Activated CD4-positive, alpha-beta T cell treated with anti-CD3 and anti-CD28 coated beads for 24 hours (primary cell): Measurements from ENCODE around the gene ACR.

Experiments used
- DNase-seq, 2 donors: peaks; one replicate each; pipeline ENCODE4 v3.0.0-alpha.2; 2020; ENCODE audit warnings: low read depth in 2 of 2

ACR gene

DNA sequence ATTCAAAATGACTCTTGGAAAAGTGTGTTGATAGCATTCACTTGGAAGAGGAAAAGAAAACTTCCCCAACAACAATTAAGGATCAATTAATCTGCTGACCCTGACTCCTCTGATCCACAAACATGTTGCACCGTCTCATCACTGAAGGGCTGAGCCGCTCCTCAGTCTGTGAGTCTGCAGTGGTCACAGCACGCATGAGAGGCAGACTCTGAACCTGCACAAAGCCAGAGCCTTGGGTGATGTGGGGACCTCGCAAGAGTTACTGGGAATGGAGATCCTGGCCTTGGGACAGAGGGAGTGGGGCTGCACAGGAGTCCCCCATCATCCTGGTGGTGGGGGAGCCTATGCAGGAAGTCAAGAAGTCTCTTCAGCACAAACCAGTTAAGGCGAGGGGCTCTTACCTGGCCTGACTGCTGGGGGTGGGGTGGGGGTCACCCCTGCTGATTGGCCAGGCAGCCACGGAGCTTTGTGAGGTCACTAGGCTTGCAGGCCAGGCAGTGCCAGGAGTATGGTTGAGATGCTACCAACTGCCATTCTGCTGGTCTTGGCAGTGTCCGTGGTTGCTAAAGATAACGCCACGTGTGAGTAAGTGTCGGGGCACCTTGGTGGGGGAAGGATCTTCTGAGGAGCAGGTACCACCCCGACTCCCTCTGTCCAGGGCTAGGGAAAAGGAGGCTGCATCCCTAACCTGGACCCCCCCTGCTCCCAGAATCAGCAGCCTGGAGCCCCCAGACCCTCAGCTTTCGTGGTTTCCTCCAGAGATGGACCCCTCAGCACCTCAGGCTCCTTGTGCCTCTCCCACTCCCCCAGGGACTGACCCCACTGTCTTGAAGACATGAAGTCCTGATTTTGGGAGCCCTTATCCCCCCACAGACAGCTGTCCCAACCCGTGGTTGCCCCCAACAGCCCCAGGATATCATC is at the start of gene ACR:
TSS of gene ACR (plus strand) at position 477 of the 921 bp plus-strand sequence. CDS start at position 509, 32 bp downstream.
- no peak for DNase-seq

DNA sequence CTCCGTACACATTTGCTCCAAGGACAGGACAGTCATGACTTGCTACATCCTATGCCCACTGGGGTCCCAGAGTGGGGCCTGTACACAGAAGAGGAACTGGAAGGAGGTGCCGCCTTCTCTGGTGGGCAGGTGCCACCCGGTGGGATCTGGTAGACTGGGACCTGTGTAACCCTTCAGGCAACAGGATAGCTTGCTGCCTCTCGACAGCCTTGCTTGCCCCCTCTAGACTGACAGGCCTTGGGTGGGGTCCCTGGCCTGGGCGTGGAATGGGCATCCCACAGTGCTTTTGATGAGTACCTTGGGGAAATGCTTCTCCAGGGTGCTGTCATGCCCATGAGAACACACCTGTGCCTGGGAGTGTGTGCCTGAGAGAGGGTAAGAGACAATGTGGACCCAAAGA is 49.6 kb upstream of the ACR start:
- no peak for DNase-seq

DNA sequence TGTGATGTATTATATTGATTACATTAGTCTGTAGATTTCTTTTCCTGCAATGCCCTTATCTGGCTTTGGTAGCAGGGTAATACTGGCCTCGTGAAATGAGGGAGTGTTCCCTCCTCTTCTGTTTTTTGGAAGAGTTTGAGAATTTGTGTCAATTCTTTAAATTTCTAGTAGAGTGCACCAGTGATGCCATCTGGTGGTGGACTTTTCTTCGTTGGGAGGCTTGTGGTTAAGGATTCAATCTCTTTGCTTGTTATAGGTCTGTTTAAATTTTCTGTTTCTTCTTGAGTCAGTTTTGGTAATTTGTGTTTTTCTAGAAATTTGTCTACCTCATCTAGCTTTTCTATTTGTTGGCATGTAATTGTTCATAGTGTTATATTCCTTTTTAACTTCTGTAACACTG is 46.5 kb upstream of the ACR start:
- DNase-seq: no peak

DNA sequence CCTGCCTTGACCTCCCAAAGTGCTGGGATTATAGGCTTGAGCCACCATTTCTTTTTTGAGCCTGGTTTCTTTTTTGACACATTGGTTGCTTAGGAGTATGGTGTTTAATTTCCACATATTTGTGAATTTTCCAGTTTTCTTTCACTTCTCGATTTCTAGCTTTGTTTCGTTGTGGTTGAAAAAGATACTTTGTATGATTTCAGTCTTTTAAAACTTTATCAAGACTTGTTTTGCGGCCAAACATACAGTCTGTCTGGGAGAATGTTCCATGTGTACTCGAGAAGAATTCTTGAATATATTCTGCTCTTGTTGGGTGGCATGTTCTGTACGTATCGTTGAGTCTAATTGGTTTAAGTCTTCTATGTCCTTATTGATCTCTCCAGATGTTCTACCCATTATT is 44.5 kb upstream of the ACR start:
- no peak for DNase-seq

DNA sequence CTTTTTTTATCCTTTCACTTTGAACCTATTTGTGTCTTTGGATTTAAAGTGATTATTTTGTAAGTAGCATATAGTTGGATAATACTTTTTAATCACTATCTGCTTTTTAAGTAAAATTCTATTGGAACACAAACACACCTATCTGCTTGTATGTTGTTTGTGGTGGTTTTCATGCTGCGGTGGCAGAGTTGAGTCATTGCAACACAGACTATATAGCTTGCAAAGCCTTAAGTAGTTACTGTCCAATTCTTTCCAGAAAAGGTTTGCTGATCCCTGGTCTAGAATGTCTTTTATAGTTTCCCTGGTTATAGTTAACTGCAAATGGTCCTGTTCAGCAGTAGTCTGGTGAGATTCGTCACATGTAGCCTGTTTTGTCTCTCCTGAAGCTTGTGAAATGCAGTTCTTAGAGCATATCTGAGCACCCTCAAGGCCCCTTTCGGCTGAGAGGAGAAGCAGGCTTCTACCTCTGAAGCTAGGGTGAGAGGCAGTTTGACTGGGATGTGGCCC is 43.9 kb upstream of the ACR start:
- no peak for DNase-seq

DNA sequence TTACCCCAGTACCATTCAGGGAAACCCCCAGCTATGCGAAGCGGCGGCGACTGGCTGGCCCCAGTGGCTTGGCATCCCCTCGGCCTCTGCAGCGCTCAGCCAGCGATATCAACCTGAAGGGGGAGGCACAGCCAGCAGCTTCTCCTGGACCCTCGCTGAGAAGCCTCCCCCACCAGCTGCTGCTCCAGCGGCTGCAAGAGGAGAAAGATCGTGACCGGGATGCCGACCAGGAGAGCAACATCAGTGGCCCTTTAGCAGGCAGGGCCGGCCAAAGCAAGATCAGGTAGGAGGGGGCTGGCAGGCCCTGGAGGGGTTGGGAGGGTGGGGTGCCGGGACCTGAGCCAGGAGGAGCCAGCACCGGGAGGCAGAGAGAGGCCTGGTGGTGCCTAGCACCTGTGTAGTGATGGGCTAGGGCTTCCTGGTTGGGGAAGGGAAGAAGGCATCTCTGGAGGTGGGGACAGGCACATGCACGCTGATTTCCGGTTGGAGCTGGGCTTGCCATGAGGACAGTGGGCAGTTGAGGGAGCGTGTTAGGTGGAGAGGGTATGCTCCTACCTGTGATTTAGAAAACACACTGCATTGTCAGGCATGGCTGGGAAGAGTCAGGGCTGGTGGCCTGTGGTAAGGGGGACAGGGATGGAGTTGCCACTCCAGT is 43.1 kb upstream of the ACR start:
- DNase-seq: no peak

DNA sequence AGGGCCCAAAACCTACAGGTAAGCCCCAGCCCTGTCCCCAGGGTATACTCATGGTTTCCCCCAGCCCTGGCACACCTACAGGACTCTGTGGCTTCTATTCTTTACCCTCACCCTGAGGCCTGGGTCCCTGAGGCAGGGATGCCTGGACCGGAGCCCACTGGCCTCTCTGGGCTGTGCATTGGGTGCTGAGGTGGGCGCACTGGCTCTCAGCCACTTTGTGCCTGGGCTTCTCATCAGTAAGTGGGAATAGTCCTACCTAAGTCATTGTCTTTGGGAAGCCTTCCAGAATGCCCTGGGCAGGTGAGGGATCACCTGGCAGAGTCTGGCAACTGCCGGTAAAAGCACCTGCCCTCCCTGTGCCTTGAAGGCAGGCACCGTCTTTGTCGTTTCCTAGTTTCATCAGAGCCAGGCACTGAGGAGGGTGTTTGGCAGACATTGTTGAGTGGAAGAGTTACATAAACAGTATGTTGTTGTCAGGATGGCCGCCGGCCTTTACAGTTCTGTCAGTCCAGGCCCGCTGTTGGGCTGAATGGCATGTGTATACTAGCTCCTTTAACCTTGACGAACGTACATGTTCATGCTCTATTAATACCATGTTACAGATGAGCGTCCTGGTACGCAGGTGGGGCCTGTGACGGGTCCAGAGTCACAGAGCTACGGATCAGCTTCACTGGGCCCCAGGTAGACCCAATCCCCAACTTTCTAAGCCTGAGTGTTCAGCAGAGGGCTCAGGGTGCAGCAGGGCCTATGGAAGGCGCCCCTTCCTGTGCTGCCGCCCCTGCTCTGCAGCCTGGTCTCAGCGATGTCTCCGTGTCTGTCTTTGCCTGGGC is 42.4 kb upstream of the ACR start:
- DNase-seq: no peak

DNA sequence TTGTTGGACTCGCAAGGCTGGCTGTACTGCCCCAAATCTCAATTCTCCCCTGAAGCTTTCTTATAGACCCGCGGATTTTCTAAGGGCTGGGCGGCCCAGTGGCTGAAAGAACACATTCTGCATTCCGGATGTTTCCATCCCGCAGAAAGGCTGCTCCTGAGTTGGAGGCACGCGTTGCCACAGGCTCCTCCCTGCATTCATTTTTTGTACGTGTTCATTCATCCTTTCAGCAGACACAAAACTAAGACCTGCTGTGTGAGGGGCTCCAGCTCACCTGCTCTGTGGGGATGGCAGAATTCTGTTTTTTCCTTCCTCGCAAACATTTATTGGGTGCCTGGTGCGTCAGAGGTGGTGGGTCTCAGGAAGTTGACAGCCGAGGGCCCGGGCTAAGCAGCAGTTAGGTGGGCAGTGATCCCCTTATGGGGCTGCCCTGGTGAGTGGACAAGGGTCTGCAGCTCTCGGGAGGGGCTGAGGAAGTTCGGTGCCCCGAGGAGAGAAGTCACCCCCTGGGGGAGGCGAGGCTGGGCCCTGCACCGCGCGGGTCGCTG is 41.7 kb upstream of the ACR start:
- DNase-seq: no peak

DNA sequence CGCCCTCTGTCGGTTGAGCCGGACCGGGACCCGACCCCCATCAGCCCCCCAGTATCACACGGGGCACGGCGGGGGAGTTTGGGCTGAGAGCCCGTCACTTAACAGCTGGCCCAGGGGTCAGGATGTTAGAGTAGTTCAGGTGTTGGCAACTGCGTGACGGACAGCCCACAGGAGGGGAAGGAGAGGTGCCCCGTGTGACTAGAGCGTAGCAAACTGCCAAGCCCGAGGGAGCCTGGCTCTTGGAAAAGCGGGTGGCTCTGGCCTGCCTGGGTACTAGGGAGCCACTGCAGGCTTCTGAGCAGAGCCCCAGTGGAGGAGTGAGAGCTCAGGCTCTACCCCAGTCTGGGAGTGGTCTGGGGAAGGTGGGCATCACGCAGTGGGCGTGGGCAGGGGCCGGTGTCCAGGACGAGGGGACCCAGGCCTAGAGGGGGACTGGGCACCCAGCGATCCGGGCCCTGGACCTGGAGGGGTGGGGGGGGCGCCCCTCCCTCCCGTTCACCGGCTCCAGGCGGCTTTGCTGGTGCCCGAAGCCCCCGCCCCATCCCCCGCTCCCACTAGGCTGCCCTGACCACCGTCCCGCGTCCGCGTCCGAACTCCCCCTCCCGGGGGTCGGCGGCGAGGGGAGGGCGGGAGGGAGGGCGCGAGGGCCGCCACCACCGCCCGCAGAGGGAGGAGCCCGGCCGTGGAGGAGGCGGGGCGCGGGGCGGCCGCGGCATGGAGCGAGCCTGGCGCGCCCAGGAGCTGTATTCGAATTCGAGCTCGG is 41.0 kb upstream of the ACR start:
- no peak for DNase-seq

DNA sequence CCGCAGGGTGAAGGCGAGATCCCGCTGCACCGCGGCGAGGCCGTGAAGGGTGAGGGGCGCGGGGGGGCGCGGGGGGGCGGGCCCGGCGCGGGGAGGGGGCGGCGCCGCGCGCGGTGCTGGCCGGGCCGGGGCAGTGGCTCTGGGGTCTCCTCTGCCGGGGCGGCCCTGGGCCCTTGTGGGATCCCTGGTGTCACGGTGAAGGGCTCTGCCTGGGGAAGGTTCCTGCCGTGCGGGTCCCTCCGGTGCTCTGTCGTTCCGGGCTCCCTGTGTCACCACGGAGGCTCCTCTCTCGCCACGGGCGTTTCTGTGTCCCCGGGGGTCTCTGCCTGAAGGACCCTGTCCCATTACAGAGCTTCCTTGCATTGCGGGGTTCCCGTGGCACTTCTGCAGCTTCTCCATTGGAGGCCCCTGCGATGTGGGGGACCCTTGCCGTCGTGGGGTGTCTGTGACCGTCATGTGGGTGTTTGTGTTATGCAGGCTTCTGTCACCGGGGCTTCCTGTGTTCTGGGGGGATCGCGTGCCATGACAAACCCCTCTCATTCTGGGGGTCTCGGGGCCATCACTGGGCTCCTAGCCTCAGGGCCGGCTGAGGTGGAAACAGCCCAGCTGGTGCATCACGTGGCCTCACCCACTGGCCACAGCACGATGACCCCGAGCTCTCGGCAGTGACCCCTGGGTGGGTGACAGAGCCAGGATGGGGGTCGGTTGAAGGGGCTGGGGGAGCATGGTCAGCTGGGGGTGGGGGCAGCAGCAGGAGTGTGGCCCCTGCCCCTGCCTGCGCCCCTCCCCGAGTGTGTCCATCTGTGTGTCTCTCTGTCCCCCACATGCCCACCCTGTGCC is 40.1 kb upstream of the ACR start:
- no peak for DNase-seq

DNA sequence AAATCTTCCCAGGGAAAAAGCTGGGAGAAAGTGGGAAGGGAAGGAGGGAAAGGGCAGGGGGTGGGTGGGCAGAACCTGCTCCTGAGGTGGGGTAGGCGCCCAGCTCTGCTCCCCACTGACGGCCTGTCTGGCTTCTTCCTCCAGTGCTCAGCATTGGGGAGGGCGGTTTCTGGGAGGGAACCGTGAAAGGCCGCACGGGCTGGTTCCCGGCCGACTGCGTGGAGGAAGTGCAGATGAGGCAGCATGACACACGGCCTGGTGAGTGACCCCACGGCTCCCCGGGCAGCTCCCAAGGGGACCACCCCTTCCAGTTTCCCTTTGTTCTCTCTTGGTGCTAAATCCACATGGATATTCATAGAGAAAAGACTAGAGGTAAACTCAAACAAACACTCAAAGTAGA is 39.5 kb upstream of the ACR start:
- DNase-seq: no peak

DNA sequence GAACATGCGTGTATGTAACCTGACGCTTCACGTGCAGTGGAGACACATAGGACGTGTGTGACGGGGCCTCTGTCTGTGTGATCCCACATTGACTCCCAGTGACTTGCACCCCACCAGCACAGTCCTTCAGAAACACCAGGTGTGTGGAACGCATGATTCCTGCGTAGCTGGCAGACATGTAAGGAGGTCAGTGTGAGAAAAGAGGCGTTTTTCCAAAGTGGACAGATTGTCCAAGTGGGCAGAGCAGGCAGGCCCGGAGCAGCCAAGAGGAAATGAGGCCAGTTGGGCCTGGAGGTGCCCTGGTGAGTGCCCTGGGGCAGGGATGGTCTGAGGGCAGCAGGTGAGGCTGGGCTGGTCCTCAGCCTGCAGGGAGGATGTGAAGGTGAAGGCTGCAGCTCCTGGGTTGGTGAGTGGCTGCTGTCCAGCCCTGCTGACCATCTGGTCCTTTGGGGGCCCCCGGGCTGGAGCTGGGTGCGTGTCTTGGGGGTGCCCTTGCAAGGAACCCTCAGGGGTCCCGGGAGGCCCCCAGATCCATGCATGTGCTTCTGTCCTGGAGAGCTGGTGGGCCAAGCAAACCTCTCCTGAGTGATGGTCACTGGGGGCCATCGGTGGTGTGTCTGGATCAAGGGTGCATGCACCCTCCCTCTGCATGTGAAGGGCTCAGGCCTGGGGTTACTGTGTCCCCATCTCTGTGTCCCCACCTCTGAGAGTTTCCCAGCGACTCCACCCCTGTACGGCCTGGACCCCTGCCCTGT is 38.8 kb upstream of the ACR start:
- no peak for DNase-seq

DNA sequence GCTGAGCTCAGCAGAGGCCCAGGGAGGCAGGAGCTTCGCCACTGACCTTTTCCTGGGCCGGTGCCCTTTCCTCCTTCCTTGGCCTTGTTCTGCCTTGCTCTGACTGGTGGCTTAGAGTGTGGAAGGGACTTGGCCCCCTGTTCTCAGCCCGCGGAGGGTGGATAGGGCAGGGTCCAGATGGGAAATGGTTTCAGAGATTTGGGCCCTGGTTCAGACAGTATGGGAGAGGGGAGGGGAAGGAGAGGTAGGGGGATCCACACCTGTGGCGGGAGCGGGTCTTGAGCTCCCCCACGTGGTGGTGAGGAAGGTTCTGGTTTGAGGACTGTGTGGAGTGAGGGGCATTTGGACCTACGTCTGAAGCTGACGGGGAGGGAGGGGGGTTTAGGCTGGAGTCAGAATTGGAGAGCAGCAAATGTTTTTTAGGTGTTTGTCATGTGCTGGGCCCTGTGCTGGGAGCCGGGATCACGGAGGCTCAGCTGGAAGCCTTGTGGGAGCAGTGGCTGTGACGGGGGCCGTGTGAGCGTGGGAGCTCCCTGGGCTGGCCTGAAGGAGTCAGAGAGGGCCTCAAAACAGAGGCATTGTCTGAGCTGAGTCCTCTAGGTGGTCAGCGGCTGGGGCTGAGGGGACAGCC is 38.1 kb upstream of the ACR start:
- no peak for DNase-seq

DNA sequence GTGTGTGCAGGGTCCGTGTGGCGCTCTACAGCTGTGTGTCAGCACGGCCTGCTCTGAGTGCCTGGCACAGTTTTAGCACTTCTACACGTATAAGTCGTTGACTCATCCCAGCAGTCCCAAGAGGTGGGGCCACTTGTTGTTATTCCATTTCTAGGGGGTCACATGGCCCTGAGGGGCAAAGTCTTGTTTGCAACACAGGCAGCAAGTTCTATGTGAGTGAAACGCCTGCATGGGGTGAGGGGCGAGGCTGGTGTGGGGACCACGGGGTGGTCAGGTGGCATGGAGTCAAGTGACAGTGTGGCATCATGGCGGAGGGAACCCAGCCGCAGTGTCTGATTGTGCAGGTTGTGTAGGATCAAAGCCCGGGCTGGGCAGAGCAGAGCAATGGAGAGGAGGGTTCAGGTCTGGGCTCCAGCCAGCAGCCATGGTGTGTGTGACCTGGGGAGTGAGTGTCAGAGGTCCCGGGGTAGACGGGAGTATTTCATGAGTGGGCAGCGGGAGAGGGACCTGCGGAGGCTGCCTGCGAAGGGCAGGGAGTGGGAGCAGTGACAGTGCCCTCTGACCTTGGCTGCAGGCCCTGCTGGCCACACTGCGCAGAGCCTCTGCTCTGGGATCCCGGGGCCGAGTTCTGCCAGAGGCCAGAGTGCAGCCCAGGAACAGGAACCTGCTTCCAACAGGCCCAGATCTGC is 37.5 kb upstream of the ACR start:
- no peak for DNase-seq

DNA sequence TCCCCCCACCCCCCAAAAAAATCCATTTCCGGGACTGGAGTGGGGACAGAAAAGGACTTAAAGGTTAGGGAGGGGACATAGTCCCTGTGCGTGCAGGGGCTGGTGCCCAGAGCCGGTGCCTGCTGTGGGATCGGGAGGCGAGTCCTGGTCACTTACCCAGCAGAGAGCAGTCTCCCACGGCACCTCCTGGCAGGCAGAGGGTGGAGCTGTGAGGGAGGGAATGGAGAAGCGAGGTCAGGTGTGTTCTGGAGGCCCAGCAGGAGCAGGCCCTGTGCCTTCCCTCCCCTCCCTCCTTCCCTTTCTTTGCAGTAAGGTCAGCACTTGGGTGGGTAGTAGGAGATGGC is 37.0 kb upstream of the ACR start:
- no peak for DNase-seq

DNA sequence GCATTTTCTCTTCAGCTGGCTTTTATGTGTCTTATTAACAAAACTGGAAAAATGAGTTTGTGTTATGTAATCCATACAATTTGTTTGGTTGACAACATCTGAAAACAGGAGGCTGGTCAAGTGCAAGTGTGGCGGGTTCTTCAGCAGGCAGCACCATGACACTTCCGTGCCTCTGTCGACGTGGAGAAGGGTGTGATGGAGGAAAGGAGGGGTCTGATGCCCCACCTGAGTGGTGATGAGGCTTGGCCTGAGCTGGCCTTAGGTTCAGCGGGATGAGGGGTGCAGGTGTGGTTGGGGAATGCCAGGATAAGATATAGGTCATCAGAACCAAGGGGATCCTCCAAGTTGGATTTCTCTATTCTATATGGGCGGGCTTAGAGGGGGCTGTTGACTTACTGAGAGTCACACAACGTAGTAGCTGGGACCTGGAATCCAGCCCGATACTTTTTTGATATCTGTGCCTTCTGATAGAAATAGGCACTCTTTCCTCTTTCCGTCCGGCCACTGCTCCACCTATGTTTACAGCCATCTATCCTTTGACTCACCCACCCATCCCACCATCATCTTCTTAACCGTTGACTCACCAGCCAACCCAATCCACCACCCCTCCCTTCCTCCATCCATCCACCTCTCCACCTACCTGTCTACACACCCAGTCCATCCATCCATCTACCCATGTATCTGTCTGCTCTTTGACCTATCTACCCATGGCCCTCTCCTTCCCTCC is 36.4 kb upstream of the ACR start:
- DNase-seq: no peak

DNA sequence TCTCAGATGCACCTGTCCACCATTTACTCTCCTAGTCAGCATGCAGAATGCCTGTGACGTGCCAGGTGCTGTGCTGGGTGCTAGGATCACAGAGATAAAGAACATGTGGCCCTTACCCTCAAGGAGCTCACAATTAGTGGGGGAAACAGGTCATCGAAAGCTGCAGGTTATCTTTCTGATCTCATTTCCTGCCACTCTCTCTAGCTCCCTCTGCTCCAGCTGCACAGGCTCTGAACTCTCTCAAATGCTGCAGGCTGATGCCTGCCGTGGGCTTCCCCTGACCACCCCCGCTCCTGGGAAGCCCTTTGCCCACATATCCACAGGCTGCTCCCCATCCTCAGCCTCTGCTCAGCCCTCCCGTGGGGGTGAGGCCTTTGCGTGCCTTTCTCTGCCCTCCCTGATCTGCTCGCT is 35.7 kb upstream of the ACR start:
- DNase-seq: no peak
